HCT116 (cell line): Measurements from ENCODE around the gene HSD3B2.

Experiments
- CTCF ChIP-seq, 3 experiments: fragments of 200-600 bp in 1 of 3; sonication (generic) in 1 of 3; IDR thresholded peaks in 2 of 3; conservative IDR thresholded peaks in 1 of 3; 2 replicates each; pipeline ENCODE4 v1.5.1; 2012 to 2017; ENCODE audit warnings: low read depth in 2 of 3, low read length in 2 of 3, antibody characterized with exemption in 1 of 3, borderline replicate concordance in 1 of 3, control low read depth in 1 of 3, mild to moderate bottlenecking in 1 of 3, mixed read lengths in 1 of 3, mixed run types in 1 of 3, moderate library complexity in 1 of 3; ENCODE audit not compliant: insufficient read depth in 1 of 3
- EZH2 ChIP-seq: fragments of 200-600 bp; sonication (generic); IDR thresholded peaks from 2 replicates; pipeline ENCODE4 v1.6.1; 2017; ENCODE audit warnings: antibody characterized with exemption, mixed run types

GRCh38 chr1:119429687-119430086 is 14.7 kb downstream of the HSD3B2 start:
- TF ChIP-seq CTCF (IDR thresholded peaks at IDR 0.05 in 2 of 3, conservative IDR thresholded peaks at IDR 0.05 in 1 of 3; ENCODE audit: borderline replicate concordance in 1 of 3, insufficient read depth in 1 of 3, low read depth in 2 of 3, low read length in 2 of 3) (no peak), EZH2 (no peak)
